HUES6 (cell line): ENCODE measurements around the gene HSPA14.
"Not testable (repeated sequence)": the region's sequence is repeated elsewhere in the genome, so short reads cannot be mapped to it uniquely, and the experiment has no call there.

ENCODE experiments used
- H3K27ac ChIP-seq: 2 replicates; pipeline ENCODE4 v1.7.0; 2013; ENCODE audit warnings: low read depth, mild to moderate bottlenecking, low read length, inconsistent platforms
- H3K27me3 ChIP-seq: 2 replicates; pipeline ENCODE4 v1.6.1; 2013; ENCODE audit warnings: low read length; ENCODE audit not compliant: control insufficient read depth, insufficient read depth
- H3K36me3 ChIP-seq: 2 replicates; pipeline ENCODE4 v1.6.1; 2013; ENCODE audit warnings: low read length; ENCODE audit not compliant: control insufficient read depth, insufficient read depth
- H3K4me1 ChIP-seq: 2 replicates; pipeline ENCODE4 v1.6.1; 2013; ENCODE audit warnings: low read length; ENCODE audit not compliant: control insufficient read depth, insufficient read depth
- H3K4me3 ChIP-seq: 2 replicates; pipeline ENCODE4 v1.5.1; 2013; ENCODE audit warnings: low read depth, low read length
- H3K9ac ChIP-seq: one replicate; pipeline ENCODE4 v1.6.1; 2013; ENCODE audit warnings: mild to moderate bottlenecking, low read length
- H3K9me3 ChIP-seq: 2 replicates; pipeline ENCODE4 v1.6.1; 2013; ENCODE audit warnings: low read depth, low read length; ENCODE audit not compliant: control insufficient read depth, insufficient read depth

The HSPA14 gene

DNA sequence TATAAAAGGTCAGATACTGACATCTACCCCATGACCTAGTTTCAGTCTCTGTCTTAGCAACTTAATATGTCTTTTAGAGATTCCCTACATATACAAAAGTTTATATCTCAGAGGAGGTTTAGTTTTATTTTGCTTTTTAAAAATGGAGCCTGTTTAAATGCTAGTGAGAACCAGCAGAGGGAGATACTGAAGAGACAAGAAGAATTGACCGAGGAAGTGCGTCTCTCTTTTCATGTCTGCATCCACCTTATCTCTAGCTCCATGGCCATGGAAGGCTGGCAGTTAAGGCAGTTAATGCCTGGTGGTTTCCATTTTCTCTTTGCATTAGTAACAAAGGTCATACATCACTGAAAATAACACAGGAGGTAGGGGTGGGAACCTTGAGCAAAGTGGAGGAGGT lies 51.2 kb downstream of the HSPA14 start:
- Histone ChIP-seq H3K4me3 (no peak overlapping the region), H3K9me3 (no peaks in the 10 kb centered on the region), H3K27ac (no peak overlapping the region), H3K27me3 (no peaks in the 10 kb centered on the region), H3K4me1 (no peaks in the 10 kb centered on the region), H3K36me3 (peaks cover 34% of the 10 kb centered on the region), H3K9ac (no peak overlapping the region)

DNA sequence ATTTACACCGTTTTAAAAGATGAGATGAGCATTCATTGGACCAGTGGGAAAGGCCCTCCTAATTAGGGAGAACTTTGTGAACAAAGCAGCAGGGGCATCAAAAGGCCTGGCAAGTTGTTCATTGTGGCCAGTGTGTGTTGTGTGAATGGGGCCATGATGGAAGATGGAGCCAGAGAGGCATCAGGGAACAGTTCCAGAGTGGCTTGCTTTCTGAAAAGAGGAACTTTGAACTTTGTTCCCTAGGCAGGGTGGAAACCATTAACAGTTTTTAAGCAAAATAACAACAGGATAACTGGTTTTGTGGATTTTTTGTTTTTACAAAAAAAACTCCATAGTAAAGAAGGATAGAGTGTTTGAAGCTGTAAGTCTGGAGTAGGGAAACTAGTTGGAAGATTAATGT lies 53.0 kb downstream of the HSPA14 start:
- Histone ChIP-seq H3K9me3 (no peaks in the 10 kb centered on the region), H3K4me3 (no peak overlapping the region), H3K36me3 (peaks cover 18% of the 10 kb centered on the region)

DNA sequence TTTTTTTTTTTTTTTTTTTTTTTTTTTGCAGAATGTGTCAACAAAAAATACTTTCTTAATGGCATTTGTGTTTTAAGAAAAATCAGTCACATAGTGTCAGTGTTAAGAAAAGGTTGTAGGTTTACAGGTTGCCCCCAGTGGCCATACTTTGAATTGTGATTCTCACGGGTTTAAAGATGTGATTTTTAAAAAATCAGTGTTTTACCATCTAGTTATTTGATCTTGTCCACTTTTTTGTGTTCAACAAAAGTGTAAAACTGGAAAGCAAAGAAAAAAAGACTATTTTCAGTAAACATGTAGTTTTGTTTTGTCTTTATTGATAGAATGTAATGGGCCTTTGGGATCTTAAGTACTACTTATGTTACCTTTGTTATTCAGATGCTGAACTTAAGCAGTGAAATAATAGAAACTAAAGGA lies 66.2 kb downstream of the HSPA14 start:
- H3K9ac ChIP-seq = no peak overlapping the region
- no peak overlapping the region for H3K4me3 ChIP-seq
- peaks cover 9% of the 10 kb centered on the region; the same call in 1 of the 2 replicates for H3K9me3 ChIP-seq
- no peak overlapping the region for H3K27ac ChIP-seq
- H3K27me3 ChIP-seq = no peaks in the 10 kb centered on the region
- peaks cover 93% of the 10 kb centered on the region for H3K36me3 ChIP-seq
- no peaks in the 10 kb centered on the region; the same call in 1 of the 2 replicates for H3K4me1 ChIP-seq

More for the DNA sequence above, 53.0 kb downstream of the HSPA14 start:
- H3K9ac ChIP-seq = no peak overlapping the region
- no peaks in the 10 kb centered on the region for H3K27me3 ChIP-seq
- no peaks in the 10 kb centered on the region for H3K4me1 ChIP-seq
- no peak overlapping the region for H3K27ac ChIP-seq

DNA sequence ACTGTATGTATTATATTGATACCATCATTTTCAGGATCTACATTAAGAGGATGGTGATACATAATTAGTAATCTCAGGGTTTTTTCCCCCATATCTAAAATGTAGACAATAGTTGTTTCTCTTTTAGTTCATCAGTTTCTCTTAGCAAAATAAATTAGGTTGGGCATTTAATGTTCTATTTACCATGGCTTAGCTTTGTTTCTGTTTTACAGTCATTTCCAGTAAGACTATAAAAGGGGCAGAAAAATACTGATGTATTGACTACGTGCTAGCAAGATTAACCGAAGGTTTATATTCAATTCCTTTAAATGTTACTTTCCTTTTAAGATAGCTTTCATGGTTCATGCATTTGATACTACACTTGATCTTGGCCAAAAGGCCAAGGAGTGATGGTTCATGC lies 66.8 kb downstream of the HSPA14 start:
- H3K4me3 ChIP-seq = no peak overlapping the region
- H3K36me3 ChIP-seq = peaks cover 93% of the 10 kb centered on the region
- H3K27me3 ChIP-seq = no peaks in the 10 kb centered on the region
- peaks cover 9% of the 10 kb centered on the region; the same call in 1 of the 2 replicates for H3K9me3 ChIP-seq
- 0 out of 2 replicates have a peak overlapping the region, but pooled peaks have one; percentile 26 for H3K27ac ChIP-seq
- no peak overlapping the region for H3K9ac ChIP-seq
- no peaks in the 10 kb centered on the region; the same call in 1 of the 2 replicates for H3K4me1 ChIP-seq

DNA sequence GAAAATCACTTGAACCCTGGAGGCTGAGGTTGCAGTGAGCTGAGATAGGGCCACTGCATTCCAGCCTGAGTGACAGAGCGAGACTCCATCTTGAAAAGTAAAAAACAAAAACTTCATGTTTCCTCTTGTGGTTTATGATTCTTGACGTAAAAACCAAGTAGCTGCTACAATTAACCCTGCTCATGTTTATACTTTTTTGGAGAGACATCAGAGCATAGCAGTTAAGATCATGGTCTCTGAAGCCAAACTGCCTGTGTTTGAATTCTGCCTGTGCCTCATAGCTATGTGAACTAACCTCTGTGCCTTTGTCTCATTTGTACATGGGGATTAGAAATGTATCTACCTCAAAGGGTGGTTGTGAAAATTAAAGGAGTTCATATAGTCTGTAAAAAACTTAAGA lies 67.8 kb downstream of the HSPA14 start:
- Histone ChIP-seq H3K27ac (no peak overlapping the region), H3K9me3 (peaks cover 11% of the 10 kb centered on the region; the same call in 1 of the 2 replicates), H3K36me3 (peaks cover 94% of the 10 kb centered on the region), H3K9ac (no peak overlapping the region), H3K4me3 (no peak overlapping the region), H3K27me3 (no peaks in the 10 kb centered on the region), H3K4me1 (no peaks in the 10 kb centered on the region; the same call in 1 of the 2 replicates)

DNA sequence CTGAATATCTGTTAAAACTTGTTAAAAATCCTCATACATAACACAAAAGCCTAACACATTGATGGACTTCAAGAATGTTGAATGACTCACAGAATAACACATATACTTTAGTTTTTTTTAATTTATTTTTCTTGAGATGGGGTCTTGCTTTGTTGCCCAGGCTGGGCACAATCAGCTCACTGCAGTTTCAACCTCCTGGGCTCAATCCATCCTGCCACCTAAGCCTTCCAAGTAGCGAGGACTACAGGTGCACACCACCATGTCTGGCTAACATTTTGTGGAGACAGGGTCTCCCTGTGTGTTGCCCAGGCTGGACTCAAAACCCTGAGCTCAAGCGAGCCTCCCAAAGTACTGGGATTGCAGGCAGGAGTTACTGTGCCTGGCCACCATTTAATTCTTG lies 68.7 kb downstream of the HSPA14 start:
- H3K4me3 ChIP-seq = no peak overlapping the region
- no peak overlapping the region for H3K9ac ChIP-seq
- H3K27me3 ChIP-seq = no peaks in the 10 kb centered on the region
- no peaks in the 10 kb centered on the region; the same call in 1 of the 2 replicates for H3K4me1 ChIP-seq
- peaks cover 13% of the 10 kb centered on the region; the same call in 1 of the 2 replicates for H3K9me3 ChIP-seq
- H3K36me3 ChIP-seq = peaks cover 94% of the 10 kb centered on the region
- no peak overlapping the region for H3K27ac ChIP-seq

DNA sequence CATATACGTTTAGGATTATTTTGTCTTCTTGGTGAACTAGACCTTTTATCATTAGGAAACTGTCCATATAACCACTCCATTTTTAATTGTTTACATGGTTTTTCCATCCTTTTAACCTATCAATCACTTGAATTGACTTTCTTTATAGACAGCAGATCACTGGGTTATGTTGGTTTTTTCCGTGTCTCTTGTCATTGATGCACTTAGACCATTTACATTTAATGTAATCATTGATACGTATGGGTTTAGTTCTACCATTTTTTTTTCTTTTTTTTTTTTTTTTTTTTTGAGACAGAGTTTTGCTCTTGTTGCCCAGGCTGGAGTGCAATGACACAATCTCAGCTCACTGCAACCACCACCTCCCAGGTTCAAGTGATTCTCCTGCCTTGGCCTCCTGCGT lies 69.5 kb downstream of the HSPA14 start:
- H3K4me1 ChIP-seq, H3K27ac ChIP-seq, H3K9ac ChIP-seq, H3K27me3 ChIP-seq, H3K4me3 ChIP-seq: not testable (repeated sequence)
- H3K9me3 ChIP-seq = peaks cover 13% of the 10 kb centered on the region; the same call in 1 of the 2 replicates
- peaks cover 91% of the 10 kb centered on the region for H3K36me3 ChIP-seq

DNA sequence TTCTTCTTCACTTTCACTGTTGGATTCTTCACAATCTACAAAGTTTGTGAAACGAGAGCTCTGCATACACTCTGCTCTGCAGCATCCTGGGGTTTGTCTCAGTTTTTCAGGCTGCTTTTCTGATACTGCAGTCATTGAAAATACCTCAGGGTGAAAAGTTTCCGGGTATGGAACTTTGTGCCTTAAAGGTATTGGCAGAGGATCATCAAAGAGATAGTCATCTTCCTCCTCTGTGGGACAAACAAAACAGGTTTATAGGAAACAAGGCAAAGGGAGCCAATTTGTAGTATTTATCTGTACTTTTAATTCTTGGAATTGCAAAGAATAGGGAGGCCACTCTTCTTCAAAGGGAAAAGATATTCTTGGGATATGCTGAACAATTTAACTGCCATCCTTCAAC lies 71.0 kb downstream of the HSPA14 start:
- peaks cover 20% of the 10 kb centered on the region; the same call in 1 of the 2 replicates for H3K9me3 ChIP-seq
- H3K4me3 ChIP-seq = no peak overlapping the region
- H3K4me1 ChIP-seq = no peaks in the 10 kb centered on the region; the same call in 1 of the 2 replicates
- H3K36me3 ChIP-seq = peaks cover 85% of the 10 kb centered on the region
- H3K9ac ChIP-seq = no peak overlapping the region
- no peak overlapping the region for H3K27ac ChIP-seq
- no peaks in the 10 kb centered on the region for H3K27me3 ChIP-seq

DNA sequence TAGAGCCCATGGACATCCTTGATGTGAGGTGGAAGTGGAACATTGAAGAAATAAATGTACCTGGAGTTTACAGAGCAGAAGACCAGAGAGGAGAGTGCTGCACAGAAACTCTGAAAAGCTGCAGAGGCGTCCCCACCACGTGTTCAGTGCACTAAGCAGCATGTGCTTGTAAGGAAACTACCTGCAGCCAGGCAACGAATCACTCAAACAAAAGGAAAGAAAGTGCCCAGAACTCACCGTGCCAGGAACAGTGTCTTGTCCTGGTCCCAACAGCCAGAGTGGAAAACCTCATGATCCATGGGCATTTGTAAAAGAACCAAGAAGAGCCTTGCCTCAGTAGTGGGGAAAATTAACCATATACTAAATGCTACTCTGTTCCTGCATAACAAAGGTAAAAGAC lies 72.8 kb downstream of the HSPA14 start:
- H3K27ac ChIP-seq = no peak overlapping the region
- no peak overlapping the region for H3K9ac ChIP-seq
- H3K9me3 ChIP-seq = peaks cover 22% of the 10 kb centered on the region; the same call in 1 of the 2 replicates
- H3K36me3 ChIP-seq = peaks cover 73% of the 10 kb centered on the region
- no peak overlapping the region for H3K4me3 ChIP-seq
- no peaks in the 10 kb centered on the region for H3K27me3 ChIP-seq
- H3K4me1 ChIP-seq = no peaks in the 10 kb centered on the region

DNA sequence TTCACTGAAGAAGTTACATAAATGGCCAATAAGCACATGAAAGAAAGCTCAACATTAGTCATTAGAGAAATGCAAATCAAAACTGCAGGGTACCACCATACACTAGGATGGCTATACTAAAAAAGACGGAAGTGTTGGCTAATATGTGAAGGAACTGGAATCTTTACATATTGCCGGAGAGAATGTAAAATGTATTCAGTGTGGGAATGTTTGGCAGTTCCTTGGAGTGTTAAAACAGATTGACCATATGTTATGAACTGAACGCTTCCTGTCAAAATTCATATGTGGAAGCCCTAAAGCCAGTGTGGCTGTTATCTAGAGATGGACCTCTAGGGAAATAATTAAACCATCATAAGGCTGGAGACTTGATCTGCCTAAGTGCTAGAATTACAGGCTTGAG lies 73.7 kb downstream of the HSPA14 start:
- Histone ChIP-seq H3K9me3 (peaks cover 30% of the 10 kb centered on the region; the same call in 1 of the 2 replicates), H3K9ac (no peak overlapping the region), H3K27ac (no peak overlapping the region), H3K4me3 (no peak overlapping the region), H3K27me3 (no peaks in the 10 kb centered on the region), H3K36me3 (peaks cover 64% of the 10 kb centered on the region), H3K4me1 (no peaks in the 10 kb centered on the region)

DNA sequence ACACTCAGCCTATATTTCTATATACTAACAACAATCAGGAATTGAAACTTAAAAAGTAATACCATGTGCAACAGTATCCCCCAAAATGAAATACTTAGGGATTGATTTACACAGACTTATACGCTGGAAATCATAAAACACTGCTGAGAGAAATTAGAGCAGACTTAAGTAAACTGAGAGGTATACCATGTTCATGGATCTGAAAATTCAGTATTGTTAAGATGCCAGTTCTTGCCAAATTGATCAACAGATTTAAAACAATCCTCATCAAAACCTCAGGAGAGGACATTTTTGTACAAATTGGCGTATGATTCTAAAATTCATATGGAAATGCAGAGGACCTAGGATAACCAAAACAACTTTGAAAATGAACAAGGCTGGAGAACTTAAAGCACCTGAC lies 78.5 kb downstream of the HSPA14 start:
- Histone ChIP-seq H3K9me3 (peaks cover 20% of the 10 kb centered on the region; the same call in 1 of the 2 replicates), H3K27me3 (no peaks in the 10 kb centered on the region), H3K9ac (no peak overlapping the region), H3K4me3 (no peak overlapping the region), H3K27ac (no peak overlapping the region), H3K36me3 (peaks cover 48% of the 10 kb centered on the region), H3K4me1 (no peaks in the 10 kb centered on the region)
